ENCODE results near the gene FOXA1. TPM values are rescaled to one million over a fixed set of nuclear protein-coding genes. Genes with fewer than 3 reads are reported as not detected.

Gene FOXA1
- total RNA-seq, 1 donor from 2014 or later: 0.40 TPM

DNA sequence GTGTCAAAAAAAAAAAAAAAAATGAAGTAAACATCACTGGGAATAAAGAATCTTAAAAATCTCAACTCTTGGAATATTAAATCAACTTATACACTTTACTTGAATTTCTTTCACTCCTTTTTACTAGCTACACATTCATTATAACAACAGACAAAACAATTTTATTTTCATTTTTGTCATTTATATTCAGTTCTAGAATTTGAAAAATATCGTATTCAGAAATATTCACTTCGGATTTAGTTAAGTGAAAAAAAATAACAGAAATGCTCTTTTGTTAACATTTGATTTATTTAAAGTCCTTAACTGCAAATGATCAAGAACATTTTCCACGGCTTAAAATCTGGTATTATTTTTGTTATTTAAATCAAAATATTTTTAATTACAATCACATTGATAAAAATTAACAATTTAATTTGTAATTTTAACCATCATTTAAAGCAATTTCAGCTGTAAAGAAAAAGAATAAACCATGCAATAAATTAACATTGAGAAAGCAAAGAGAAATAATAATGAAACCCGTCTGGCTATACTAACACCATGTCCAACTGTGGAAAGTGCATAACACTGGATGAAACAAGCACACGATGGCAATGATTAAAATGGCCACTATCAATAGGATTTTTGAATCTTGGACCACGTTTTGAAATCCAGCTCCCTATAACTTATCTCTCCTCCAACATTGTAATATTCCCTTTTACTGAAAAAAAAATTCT, 5.2 kb downstream of the FOXA1 start:
- no peak for DNase-seq (ENCODE audit: low read depth)

DNA sequence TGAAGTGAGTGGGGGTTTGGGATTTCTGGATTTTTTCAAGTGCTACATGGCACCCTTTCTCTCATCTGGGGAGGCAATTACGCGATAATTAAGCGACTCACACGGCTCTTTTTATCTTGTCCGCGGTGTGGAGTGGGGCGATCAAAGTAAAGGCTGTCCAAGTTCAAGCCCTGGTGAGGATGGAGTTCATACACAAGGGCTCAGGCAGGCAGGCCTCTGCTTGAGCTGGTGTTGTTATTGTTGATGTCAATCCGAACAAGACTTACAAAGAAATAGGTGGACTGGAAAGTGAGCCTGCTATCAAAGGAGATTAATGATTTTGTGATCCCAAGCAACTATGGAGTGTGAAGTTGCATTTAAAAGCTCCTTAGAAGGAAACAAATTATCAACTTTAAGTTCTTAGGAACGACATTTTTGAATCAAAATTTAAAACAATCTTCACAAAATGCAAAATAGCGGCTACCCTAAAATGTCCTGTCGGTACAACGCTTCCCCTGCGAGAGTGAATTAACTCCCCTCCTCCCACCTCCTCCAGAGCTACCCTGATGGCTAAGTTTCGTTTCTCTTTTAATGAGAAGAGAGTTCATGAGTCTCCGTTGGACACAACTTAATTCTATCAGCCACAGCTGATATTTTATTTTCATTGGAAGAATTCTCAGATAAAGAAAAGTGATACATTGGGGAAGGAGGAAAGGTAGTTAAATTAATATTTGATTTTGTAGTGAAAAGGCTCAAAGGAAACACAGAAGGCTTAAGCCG, 5.9 kb downstream of the FOXA1 start:
- no peak for DNase-seq (ENCODE audit: low read depth)

DNA sequence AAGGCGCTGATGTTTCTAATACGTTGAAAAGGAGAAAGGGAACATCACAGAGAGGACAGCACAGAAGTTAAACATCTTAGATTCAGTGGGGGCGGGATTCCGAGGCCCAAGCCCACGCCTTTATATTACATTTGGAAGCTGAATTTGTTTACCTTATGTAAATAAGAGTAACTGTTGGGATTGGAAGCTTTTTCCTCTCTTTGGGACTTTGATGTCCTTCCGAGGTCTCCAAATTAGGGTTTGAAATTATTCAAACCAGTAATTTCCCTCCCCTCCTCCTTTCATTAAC, 6.4 kb downstream of the FOXA1 start:
- no peak for DNase-seq (ENCODE audit: low read depth)

DNA sequence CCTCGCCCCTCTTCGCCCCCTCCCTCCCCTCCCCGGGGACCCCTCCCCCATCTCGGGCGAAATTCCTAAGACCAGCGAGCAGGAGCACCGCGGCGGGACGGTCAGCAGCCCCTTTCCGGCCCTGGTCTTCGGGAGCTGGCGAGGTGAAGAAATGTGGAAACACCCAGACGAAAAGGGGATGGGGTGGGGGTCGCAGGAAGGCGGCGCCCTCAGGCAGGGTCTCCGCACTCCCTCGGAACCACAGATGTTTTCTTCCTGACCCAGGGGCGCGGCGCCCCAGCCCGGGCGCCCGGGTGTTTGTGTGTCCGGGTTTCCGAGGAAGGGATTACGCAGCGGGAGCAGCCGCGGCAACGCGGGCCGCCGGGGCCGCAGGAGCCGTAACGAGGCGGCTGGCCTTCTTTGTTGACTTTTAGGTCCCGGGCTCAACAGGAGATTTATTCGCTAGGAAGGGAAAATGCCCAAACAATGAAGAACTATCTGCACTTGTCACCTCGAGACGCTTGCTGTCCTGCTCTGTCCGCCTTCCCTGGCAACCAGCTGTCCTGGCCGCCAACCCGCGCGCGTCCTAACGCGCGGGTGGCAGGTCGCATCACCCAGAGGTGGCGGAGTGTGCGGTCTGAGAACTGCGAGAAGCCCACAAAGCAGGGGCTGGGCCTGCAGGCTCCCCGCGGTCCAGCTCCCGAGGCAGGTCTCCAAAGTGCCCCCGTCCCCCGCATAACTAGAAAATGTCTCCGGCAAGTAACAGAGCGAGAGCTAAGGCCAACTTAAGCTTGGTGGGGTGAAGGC, 7.0 kb downstream of the FOXA1 start:
- no peak for DNase-seq (ENCODE audit: low read depth)

DNA sequence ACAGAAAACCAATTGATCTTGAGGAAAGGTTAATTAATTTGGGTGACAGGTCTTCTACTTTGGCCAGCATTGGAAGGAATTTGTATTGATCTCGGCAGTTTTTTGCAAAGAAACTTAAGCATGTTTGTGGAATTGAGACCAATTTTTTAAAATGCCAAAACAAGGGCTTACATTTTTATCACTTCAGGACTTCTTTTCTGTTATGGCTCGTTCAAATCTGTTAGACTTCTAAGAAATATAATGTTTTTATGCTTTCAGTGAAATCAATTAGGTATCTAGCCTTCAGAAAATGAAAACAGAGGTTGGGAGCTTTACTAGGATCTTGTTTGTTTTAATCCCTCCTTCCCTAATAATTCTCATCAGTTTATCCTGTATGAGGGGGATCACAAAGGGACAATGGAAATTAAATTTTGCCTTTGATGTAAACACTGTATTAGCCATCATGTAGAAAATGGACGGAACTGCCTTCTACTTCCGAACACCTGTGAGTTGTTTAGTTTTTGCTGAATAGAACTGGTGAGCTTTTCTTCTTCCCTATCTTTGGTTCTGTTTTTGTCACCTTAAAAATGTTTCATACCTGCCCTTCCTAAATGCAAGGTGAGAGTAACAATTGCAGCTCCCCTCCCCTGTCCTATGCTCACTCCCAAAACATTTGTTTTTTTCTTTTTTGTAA, 7.8 kb downstream of the FOXA1 start:
- no peak for DNase-seq (ENCODE audit: low read depth)

DNA sequence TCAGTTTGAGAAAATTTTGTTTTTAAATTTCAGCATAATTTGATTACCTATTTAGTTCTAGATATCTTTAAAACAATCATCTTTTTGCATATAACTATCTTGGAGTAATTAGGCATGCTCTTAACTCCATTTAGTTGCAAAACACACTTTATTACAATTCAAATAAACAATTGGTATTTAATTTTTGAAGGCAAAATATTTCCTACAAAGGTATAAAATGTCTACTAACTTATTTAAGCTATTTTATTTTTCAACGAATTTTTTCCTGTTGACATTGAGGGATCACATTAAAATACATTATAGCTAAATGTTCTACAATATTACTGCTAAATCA, 8.3 kb downstream of the FOXA1 start:
- DNase-seq (ENCODE audit: low read depth): no peak

DNA sequence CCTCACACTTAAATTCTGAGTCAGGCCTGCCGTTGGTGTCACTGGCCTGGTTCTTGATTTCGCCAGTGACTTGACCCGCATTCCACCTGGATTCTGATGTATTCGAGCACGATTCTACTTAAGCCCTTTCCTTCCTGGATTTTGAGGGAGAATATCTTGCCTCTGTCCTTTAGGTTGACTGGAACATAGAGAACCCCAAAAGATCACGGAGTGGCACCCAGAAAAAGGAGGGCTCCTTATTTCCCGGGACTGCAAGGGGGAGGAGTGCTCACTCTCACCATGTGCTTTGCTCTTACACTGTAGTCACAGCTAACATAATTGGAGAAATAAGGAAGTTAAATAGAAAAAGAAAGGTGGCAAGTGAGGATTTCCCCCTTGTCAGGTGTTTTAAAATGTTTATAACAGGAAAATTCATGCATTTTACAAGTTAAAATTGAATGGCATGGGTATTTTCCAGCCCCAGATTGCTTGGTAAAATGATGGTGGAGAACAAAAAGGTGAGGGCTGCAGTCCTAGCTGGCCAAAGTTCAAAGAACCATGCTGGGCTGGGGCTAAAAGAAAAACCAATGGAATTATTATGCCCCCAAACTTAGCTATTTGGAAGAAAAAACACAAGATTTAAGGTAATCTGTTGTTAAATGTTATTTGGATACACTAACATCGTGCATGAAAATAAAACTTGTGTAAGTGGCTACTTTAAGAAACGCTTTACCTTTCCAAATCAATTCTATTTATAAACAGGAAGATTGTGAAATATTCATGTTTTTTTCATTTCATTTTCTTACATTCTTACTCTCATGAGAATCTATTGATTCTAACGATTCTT, 8.9 kb downstream of the FOXA1 start:
- DNase-seq (ENCODE audit: low read depth): no peak

DNA sequence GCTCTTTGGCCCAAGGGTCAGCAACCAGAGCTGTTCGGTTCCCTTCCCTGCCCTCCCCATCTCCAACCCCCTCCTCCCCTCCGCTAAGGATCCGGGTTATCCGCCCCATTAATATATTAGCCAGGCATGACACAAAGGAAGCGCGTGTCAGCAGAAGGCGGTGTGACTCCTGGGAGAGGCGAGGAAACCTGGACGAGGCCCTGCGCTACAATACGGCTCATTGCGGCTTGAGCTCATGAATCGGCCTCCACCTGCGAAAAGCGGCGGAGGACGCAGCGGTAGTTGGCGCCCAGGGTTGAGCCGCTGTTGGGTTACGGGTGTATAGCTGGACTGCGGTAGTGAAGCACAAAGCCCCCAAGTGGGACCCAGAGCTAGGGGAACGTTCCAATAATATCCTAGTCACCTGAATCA, 9.9 kb downstream of the FOXA1 start:
- DNase-seq (ENCODE audit: low read depth): no peak

DNA sequence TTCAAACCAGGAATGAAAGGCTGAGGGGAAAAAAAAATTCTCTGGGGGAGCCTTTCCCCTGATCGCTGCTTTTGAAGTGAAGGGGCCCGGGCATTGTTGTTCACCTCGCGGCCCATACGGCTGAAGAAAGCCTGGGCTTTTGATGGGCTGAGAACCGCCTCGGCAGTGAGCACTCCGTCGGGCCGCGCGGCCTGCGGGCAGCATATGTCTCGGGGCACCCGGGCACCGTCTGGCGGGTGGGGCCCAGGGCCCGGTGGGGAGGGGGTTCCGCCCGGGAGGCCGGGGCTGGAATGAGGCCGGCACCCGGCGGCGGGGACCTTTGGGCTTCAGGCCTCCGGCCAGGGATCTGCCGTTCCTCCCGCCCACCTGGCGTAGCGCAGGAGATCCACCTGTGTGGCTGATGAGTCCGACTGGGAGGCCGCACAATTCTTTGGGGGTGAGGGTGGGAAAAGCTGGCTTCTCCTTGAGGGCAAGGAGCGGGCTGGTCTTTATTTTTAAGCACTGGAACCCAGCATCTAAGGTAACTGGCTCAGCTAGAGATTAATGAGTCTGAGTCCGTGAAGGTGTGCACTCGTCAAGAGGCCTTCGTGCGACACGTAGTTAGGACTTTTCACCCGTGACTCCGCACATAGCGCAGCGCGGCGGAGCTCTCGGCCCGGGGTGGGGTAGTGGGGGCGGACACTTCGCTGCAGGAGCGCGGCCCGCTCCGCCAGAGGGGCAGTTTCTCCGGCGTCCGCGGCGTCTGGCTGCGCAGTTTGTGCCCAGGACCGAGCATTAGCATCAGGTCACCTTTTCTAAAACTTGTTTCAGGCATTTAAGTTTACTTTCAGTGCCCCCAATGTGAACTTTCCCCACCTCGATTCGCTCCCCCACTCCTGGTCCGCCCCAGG, 10.6 kb downstream of the FOXA1 start:
- no peak for DNase-seq (ENCODE audit: low read depth)

DNA sequence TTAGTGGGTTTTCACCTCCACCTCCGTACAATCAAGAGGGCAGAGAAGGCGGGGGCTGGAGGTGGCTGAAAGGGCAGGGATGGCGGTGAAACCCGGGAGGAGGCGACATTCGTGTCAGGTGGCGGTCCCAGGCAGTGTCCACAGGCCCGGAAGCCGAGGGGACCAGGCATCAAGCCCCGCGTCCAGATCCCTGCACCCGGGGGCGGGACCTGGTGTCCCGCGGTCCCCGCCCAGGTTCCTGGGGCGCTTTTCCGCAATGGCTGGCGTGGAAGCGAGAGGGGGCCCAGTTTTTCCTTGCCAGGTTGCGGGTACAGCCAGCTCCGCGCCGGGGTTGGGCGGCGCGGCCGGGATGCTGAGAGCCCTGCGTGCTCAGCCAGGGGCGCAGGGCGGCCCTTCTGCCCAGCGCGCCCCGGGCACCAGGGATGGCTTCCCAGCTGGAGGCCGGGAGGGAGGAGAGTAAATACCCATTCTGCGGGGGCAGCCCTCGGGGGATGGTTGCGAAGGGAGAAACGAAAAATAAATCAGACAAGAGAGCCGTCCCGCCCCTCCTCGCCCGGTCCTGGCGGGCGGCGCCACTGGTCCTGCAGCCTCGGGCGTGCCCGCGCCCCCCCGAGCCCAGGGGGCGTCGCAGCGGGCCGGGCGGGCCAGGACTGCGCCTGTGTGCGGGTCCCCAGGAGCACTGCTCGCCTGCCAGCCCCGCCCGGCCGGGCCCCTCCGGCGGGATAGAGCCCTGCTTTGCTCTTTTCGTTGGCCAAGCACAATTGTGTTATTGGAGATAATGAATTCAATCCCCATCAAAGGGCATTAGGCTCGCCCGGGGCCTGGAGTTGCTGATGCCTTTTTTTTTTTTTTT, 11.5 kb downstream of the FOXA1 start:
- no peak for DNase-seq (ENCODE audit: low read depth)

DNA sequence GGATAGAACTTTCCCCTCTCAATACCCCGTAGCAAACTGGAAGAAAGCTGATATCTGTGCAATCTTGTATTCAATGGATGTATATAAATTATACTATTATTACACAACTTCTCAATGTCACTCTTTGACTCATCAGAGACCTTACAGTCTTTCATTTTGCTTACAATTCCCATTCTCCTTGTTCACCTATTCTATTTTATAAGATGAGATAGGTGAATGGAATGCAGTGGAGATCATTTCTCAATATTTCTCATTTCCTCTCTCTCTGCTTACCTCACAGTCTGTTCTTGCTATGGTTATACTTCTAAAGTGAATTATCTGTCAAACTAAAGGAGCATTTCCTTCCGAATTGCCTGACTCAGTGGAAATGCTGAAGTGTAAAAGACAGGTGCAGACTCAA, 14.9 kb downstream of the FOXA1 start:
- DNase-seq (ENCODE audit: low read depth): no peak

DNA sequence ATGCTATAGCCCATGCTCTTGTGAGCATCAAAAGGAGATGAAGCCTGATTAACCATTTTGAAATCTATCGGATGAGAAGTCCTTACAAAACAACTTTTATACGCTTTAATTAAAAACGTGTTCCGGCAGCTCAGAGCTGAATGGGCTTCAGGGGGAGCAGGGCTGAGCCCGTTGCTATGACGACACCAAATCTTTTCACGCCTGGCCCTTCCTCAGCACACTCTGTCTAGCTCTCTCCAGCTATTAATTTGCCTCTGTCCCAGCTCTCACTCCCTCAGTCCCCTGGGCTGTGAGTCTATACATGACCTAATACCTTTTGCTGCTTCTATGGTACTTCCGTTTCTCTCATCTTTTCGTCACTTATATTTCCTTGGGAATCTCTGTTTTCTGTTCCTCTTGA, 15.8 kb downstream of the FOXA1 start:
- no peak for DNase-seq (ENCODE audit: low read depth)

DNA sequence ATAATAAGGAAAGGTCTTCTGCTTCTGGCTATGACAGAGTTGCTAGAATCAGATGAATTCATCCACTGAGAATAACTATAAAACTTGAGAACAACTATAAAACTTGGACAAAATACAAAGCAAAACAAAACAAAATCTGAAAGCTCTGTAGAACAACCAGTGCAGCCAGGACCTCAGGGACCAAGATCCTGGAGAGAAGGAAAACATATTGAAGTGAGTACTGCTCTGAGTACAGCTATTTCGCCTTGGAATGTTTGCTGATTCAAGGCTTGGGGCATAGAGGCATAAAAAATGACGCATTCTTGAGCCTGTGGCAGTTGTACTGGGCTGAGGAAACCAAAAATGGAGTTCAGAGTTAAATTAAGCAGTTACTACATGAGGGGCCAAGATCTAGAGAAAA, 21.7 kb downstream of the FOXA1 start:
- no peak for DNase-seq (ENCODE audit: low read depth)

DNA sequence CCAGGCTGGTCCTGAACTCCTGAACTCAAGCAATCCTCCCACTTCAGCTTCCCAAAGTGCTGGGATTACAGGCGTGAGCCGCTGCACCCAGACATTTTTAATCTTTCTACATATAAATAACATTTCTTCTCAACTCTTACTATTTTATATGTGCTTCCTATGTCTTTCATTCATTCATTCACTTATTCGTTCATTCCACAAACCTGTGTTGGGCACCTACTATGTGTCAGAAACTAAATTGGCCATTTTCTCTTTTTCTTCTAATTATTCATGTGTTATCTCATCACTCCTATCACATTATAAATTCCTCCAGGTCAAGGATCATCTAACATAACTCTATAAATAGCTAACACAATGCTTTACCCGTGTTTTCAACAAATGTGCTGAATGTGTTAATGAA, 23.7 kb downstream of the FOXA1 start:
- no peak for DNase-seq (ENCODE audit: low read depth)

DNA sequence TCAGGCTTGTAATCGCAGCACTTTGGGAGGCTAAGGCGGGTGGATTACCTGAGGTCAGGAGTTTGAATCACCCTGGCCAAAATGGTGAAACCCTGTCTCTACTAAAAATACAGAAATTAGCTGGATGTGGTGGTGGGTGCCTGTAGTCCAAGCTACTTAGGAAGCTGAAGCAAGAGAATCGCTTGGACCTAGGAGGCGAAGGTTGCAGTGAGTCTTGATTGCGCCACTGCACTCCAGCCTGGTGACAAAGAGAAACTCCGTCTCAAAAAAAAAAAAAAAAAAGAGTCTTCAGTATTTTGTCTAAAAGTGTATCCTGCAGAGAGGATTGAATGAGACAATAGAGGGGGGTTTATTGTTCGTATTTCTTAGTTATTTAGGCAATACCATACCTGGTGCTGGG, 25.3 kb downstream of the FOXA1 start:
- no peak for DNase-seq (ENCODE audit: low read depth)

DNA sequence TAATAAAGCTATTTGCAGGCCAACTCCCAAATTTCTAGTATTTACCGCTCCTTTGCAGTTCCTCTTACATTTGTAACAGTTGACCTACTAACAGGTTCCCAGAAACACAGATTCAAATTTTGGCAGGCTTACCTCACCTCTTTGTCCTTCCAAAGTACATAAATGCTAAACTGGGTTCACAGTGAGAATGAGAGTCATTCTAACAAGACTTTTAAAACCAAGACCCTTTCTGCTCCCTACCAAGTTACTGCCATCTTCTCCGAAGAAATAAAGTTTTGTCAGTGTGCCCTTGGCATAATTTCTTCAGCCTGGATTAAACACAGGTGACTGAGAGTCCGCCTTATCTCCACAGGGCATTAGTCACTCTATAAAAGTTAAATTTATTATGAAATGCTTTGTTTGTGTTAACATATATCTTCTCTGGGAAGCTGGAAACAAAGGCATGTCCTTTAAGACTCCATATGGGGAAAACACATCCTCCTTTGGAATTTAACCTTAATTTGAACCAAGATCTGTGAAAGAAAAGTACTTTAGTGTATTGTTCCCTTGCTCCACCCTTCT, 28.2 kb downstream of the FOXA1 start:
- no peak for DNase-seq (ENCODE audit: low read depth)

DNA sequence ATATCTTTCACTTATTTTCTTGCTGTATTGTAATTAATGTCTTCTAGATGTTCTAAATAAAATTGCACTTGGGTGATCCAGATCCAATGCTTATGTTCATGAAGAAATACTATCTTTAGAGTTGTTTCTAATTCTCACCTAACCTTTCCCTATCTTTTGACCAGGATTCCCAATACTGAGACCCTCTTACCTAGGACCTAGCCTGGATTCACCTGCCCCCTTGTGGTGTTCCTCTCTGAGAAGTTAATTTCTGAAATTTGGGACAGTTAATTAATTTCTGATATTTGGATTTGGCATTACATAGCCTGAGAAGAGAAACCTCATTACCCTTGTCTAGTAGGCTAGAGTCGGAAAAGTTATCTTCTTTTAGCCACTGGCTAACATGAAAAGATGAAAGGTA, 29.5 kb downstream of the FOXA1 start:
- no peak for DNase-seq (ENCODE audit: low read depth)

DNA sequence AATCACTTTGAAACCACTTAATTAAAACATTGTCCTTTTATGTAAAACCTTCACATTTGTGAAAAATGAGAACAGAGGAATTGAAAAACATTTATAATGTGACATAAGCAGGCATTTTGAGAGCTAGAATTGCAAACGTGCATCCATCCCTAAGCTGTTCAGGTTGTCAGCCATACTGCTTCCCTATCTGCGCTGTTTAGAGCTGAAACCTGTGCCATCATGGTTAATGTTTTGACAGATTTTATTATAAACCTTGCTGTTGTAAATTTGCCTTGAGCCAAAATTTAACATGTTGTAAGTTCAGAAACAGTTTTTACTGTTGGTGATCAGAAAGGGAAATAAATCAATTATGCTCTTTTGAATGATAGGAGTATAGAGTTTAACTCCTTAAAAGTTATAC, 31.9 kb downstream of the FOXA1 start:
- DNase-seq (ENCODE audit: low read depth): no peak

DNA sequence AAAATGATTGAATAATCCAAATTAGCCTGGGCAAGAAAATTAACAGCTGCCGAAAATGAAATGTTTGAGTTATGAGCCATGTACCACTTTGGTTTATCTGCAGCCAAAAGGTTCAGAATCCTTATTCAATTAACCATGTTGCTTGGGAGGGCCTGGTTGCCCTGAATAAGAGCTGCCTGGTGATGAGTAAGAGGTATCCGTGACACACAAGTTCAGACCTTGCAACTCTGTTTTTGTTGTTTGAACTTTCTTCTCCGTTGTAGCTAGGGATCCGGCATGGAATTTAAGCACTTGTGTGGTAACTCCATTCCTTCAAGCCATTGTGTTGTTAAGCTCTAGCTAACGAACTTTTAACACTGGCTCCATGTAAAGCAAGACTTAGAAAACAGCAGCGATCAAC, 35.7 kb downstream of the FOXA1 start:
- peak; percentile 18 for DNase-seq (ENCODE audit: low read depth)
